KMS-11 (cell line): Measurements from ENCODE around the gene CCDC15.
"Not testable (repeated sequence)": the region's sequence is repeated elsewhere in the genome, so short reads cannot be mapped to it uniquely, and the experiment has no call there.

ENCODE experiments used
- H2AFZ ChIP-seq: fragments of 200-600 bp; sonication (generic); 2 replicates; pipeline ENCODE4 v1.6.1; 2016; ENCODE audit warnings: antibody characterized with exemption, mixed run types, low read depth
- H3K27ac ChIP-seq: fragments of 200-600 bp; sonication (generic); 2 replicates; pipeline ENCODE4 v1.6.1; 2016; ENCODE audit warnings: mild to moderate bottlenecking, mixed run types
- H3K27me3 ChIP-seq: fragments of 200-600 bp; sonication (generic); 2 replicates; pipeline ENCODE4 v1.6.1; 2017; ENCODE audit warnings: mild to moderate bottlenecking, low read depth, mixed run types, moderate library complexity; ENCODE audit not compliant: insufficient read depth
- H3K36me3 ChIP-seq: fragments of 200-600 bp; sonication (generic); 2 replicates; pipeline ENCODE4 v1.6.1; 2017; ENCODE audit warnings: mild to moderate bottlenecking, mixed run types; ENCODE audit not compliant: insufficient read depth
- H3K4me1 ChIP-seq: fragments of 200-600 bp; sonication (generic); 2 replicates; pipeline ENCODE4 v1.6.1; 2016; ENCODE audit warnings: mild to moderate bottlenecking, low read depth, mixed run types; ENCODE audit not compliant: poor library complexity, severe bottlenecking
- H3K4me2 ChIP-seq: fragments of 200-600 bp; sonication (generic); 2 replicates; pipeline ENCODE4 v1.7.0; 2016; ENCODE audit warnings: mild to moderate bottlenecking, mixed run types
- H3K4me3 ChIP-seq: fragments of 200-600 bp; sonication (generic); IDR thresholded peaks from 2 replicates; pipeline ENCODE4 v1.6.1; 2017; ENCODE audit warnings: low read depth, low read length, mixed read lengths; ENCODE audit not compliant: insufficient read depth
- H3K79me2 ChIP-seq: fragments of 200-600 bp; sonication (generic); 2 replicates; pipeline ENCODE4 v1.6.1; 2016; ENCODE audit warnings: low read depth, mixed run types; ENCODE audit not compliant: insufficient read depth
- H3K9ac ChIP-seq: fragments of 200-600 bp; sonication (generic); 2 replicates; pipeline ENCODE4 v1.6.1; 2016; ENCODE audit warnings: mild to moderate bottlenecking, mixed run types
- H4K20me1 ChIP-seq: fragments of 200-600 bp; sonication (generic); 2 replicates; pipeline ENCODE4 v1.6.1; 2016; ENCODE audit warnings: mild to moderate bottlenecking, mixed run types; ENCODE audit not compliant: insufficient read depth
- CTCF ChIP-seq: fragments of 200-600 bp; sonication (generic); conservative IDR thresholded peaks from 2 replicates; pipeline ENCODE4 v1.6.1; 2017; ENCODE audit warnings: low read depth, mild to moderate bottlenecking, antibody characterized with exemption, low read length, moderate library complexity, mixed read lengths

Gene CCDC15

GRCh38 chr11:125049164-125049792 is 95.3 kb downstream of the CCDC15 start:
- Histone ChIP-seq H3K27me3 (no peaks in the 10 kb centered on the region), H3K4me2 (no peak overlapping the region), H3K4me3 (no peak overlapping the region), H3K36me3 (no peaks in the 10 kb centered on the region), H3K79me2 (no peaks in the 10 kb centered on the region), H4K20me1 (no peaks in the 10 kb centered on the region), H3K4me1 (no peaks in the 10 kb centered on the region), H3K27ac (no peak overlapping the region), H2AFZ (no peak overlapping the region), H3K9ac (no peak overlapping the region)
- TF ChIP-seq CTCF: no peak

GRCh38 chr11:125052047-125052446 is 98.0 kb downstream of the CCDC15 start:
- no peaks in the 10 kb centered on the region for H3K79me2 ChIP-seq
- no peaks in the 10 kb centered on the region for H4K20me1 ChIP-seq
- no peaks in the 10 kb centered on the region for H3K4me1 ChIP-seq
- TF ChIP-seq CTCF: no peak
- H3K9ac ChIP-seq: no peak overlapping the region
- no peak overlapping the region for H3K4me2 ChIP-seq
- H3K27ac ChIP-seq: no peak overlapping the region
- H3K4me3 ChIP-seq: no peak overlapping the region
- no peak overlapping the region for H2AFZ ChIP-seq
- H3K27me3 ChIP-seq: no peaks in the 10 kb centered on the region
- H3K36me3 ChIP-seq: no peaks in the 10 kb centered on the region

GRCh38 chr11:125053167-125053566 is 99.2 kb downstream of the CCDC15 start:
- Histone ChIP-seq H3K27me3 (no peaks in the 10 kb centered on the region), H3K4me3 (no peak overlapping the region), H3K4me1 (no peaks in the 10 kb centered on the region), H3K9ac (no peak overlapping the region), H2AFZ (no peak overlapping the region), H3K4me2 (no peak overlapping the region), H4K20me1 (no peaks in the 10 kb centered on the region), H3K36me3 (no peaks in the 10 kb centered on the region), H3K79me2 (no peaks in the 10 kb centered on the region), H3K27ac (no peak overlapping the region)
- no peak for TF ChIP-seq CTCF

- Histone ChIP-seq H3K4me3 (no peak overlapping the region), H4K20me1 (no peaks in the 10 kb centered on the region), H3K4me1 (no peaks in the 10 kb centered on the region), H3K27me3 (no peaks in the 10 kb centered on the region), H3K9ac (no peak overlapping the region), H3K36me3 (no peaks in the 10 kb centered on the region), H3K79me2 (no peaks in the 10 kb centered on the region), H3K27ac (no peak overlapping the region), H3K4me2 (no peak overlapping the region), H2AFZ (no peak overlapping the region)
- no peak for TF ChIP-seq CTCF
Measured at GRCh38 chr11:125055107-125055715, 101.2 kb downstream of the CCDC15 start.

GRCh38 chr11:125056111-125056510 is 102.1 kb downstream of the CCDC15 start:
- H3K27ac ChIP-seq, H3K4me1 ChIP-seq, H3K27me3 ChIP-seq, H2AFZ ChIP-seq, H3K79me2 ChIP-seq, H3K4me2 ChIP-seq, H4K20me1 ChIP-seq, H3K36me3 ChIP-seq, H3K4me3 ChIP-seq, H3K9ac ChIP-seq: not testable (repeated sequence)
